ENCODE data around the gene RAB40A. TPM values are rescaled to one million over a fixed set of nuclear protein-coding genes. Genes with fewer than 3 reads are reported as not detected.

Gene RAB40A
- total and polyA plus RNA-seq, 2 donors (not counting 1 experiment from before 2014, with no cell fraction given): 0.15 to 0.67 TPM

GRCh38 chrX:103523605-103524004 lies 4.3 kb upstream of the RAB40A start:
- Histone ChIP-seq H3K9me3 (ENCODE audit: control extremely low read depth in 1 of 3, control insufficient read depth in 2 of 3, insufficient read depth in 1 of 3, low read length in 2 of 3) (no peaks in the 10 kb centered on the region), H3K27me3 (replicated peaks in 1 of 4; ENCODE audit: control extremely low read depth in 1 of 4, control insufficient read depth in 3 of 4, insufficient read depth in 4 of 4, low read length in 3 of 4) (no peaks in the 10 kb centered on the region), H3K36me3 (replicated peaks in 1 of 2; ENCODE audit: control extremely low read depth in 1 of 2, control insufficient read depth in 1 of 2, extremely low read depth in 1 of 2, insufficient read depth in 2 of 2, low read length in 1 of 2) (no peaks in the 10 kb centered on the region), H4K20me1 (ENCODE audit: control insufficient read depth, insufficient read depth, low read length, poor library complexity, severe bottlenecking) (no peaks in the 10 kb centered on the region), H2AFZ (ENCODE audit: insufficient read depth, low read depth, low read length, poor library complexity, severe bottlenecking) (no peak overlapping the region), H3K79me2 (ENCODE audit: control insufficient read depth, insufficient read depth, low read length) (no peaks in the 10 kb centered on the region), H3K4me1 (ENCODE audit: control insufficient read depth in 2 of 2, insufficient read depth in 2 of 2, low read length in 2 of 2) (no peaks in the 10 kb centered on the region), H3K4me3 (ENCODE audit: control extremely low read depth in 1 of 5, extremely low read depth in 1 of 5, insufficient read depth in 1 of 5, low read depth in 2 of 5, low read length in 4 of 5) (no peak overlapping the region), H3K9ac (ENCODE audit: low read length) (no peak overlapping the region), H3K27ac (ENCODE audit: low read length in 2 of 2) (no peak overlapping the region), H3K4me2 (replicated peaks; ENCODE audit: low read depth, low read length, poor library complexity, severe bottlenecking) (no peak overlapping the region)
- Mint-ChIP-seq H3K4me1 (no peaks in the 10 kb centered on the region), H3K4me3 (no peak overlapping the region), H3K27ac (no peak overlapping the region), H3K9me3 (ENCODE audit: insufficient read depth) (no peaks in the 10 kb centered on the region), H3K27me3 (no peaks in the 10 kb centered on the region)
- 80% methylated on average over 1 of the region's 2 CpGs for WGBS (ENCODE audit: insufficient coverage)
- intact Hi-C loops (cut with micrococcal nuclease): no loop called here
- TF ChIP-seq CTCF (IDR thresholded peaks at IDR 0.05): no peak
- TF ChIP-seq EZH2 (IDR thresholded peaks at IDR 0.05; ENCODE audit: borderline replicate concordance, insufficient read depth, low read depth, low read length, poor library complexity, severe bottlenecking): no peak
- ChIA-PET POLR2A (no interaction called here), CTCF (no interaction called here)
- ATAC-seq (ENCODE audit: low read depth) (no peak), DNase-seq (no peak)

DNA sequence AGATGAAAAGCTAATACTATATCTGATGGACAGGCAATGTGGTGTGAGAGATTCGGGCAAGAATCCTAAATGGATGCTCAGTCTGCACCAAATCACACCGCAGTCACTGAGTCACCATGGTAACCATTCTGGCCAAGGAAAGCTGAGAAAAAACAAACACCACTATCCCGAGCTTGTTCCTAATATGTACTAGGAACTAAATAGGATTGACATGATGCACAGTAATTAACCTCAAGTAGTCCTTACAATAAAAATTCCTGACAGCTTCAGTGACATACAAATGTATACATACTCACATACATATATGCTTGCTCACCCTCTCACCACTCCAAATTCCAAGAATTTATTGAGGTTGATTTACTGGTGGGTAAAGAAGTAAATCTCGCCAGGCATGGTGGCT lies 1.1 kb upstream of the RAB40A start:
- CTCF ChIA-PET: interaction anchor here (1.1 kb wide), 1 partner anchor 34 kb away, joined by 3 read pairs; no protein-coding TSS in a partner anchor
- WGBS (ENCODE audit: insufficient coverage): no CpG with 5 or more reads among the region's 4 CpGs
- no peak for DNase-seq

More for the DNA sequence above, 1.1 kb upstream of the RAB40A start:
- no peaks in the 10 kb centered on the region for H3K9me3 Mint-ChIP-seq (ENCODE audit: insufficient read depth)
- H3K27me3 Mint-ChIP-seq: no peaks in the 10 kb centered on the region
- H3K27ac ChIP-seq (ENCODE audit: low read length in 2 of 2): no peak overlapping the region
- H3K9me3 ChIP-seq (ENCODE audit: control extremely low read depth in 1 of 3, control insufficient read depth in 2 of 3, insufficient read depth in 1 of 3, low read length in 2 of 3): no peaks in the 10 kb centered on the region
- no peak overlapping the region for H3K4me3 Mint-ChIP-seq
- no peak overlapping the region for H3K27ac Mint-ChIP-seq
- H3K9ac ChIP-seq (ENCODE audit: low read length): no peak overlapping the region
- intact Hi-C loops (cut with micrococcal nuclease): no loop called here
- H3K4me3 ChIP-seq (ENCODE audit: control extremely low read depth in 1 of 5, extremely low read depth in 1 of 5, insufficient read depth in 1 of 5, low read depth in 2 of 5, low read length in 4 of 5): no peak overlapping the region
- H3K36me3 ChIP-seq (replicated peaks in 1 of 2; ENCODE audit: control extremely low read depth in 1 of 2, control insufficient read depth in 1 of 2, extremely low read depth in 1 of 2, insufficient read depth in 2 of 2, low read length in 1 of 2): no peaks in the 10 kb centered on the region
- no peak for ATAC-seq (ENCODE audit: low read depth)
- H3K79me2 ChIP-seq (ENCODE audit: control insufficient read depth, insufficient read depth, low read length): no peaks in the 10 kb centered on the region
- POLR2A ChIA-PET: no interaction called here
- no peak overlapping the region for H2AFZ ChIP-seq (ENCODE audit: insufficient read depth, low read depth, low read length, poor library complexity, severe bottlenecking)
- no peaks in the 10 kb centered on the region for H3K27me3 ChIP-seq (replicated peaks in 1 of 4; ENCODE audit: control extremely low read depth in 1 of 4, control insufficient read depth in 3 of 4, insufficient read depth in 4 of 4, low read length in 3 of 4)
- no peaks in the 10 kb centered on the region for H4K20me1 ChIP-seq (ENCODE audit: control insufficient read depth, insufficient read depth, low read length, poor library complexity, severe bottlenecking)
- no peak overlapping the region for H3K4me2 ChIP-seq (replicated peaks; ENCODE audit: low read depth, low read length, poor library complexity, severe bottlenecking)
- no peak for TF ChIP-seq EZH2 (IDR thresholded peaks at IDR 0.05; ENCODE audit: borderline replicate concordance, insufficient read depth, low read depth, low read length, poor library complexity, severe bottlenecking)
- no peak for TF ChIP-seq CTCF (IDR thresholded peaks at IDR 0.05)
- H3K4me1 ChIP-seq (ENCODE audit: control insufficient read depth in 2 of 2, insufficient read depth in 2 of 2, low read length in 2 of 2): no peaks in the 10 kb centered on the region
- H3K4me1 Mint-ChIP-seq: no peaks in the 10 kb centered on the region
